ENCODE measurements around the gene RORB.

The RORB gene

DNA sequence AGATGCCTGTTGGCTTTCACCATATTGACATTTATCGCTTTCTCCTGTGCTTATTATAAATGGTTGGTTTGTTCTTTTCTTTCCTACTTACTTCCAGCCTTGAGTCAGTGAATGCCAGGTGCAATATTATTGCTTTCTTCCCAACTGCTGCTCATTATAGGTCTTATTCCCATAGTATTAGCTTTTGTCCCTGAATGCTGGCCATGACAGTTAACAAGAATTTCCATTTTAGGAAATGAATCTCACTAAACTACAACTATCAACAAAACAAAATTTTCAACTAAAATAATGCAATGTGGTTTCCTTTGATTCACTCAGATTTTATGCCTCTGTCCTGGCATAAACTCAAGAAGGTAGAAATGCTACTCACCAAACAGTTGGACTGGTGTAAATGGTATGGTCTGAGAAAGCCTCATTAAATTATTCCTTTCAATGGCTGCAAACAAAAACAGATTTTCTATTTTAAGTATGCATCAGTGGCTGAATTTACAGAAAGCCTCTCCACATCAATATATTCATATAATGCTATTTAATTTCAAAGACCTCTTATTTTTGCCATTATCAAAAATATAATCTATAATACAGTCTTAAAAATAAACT is 245.2 kb downstream of the RORB start:
- DNase-seq (ENCODE audit: insufficient read length, low spot score) (no peak), FAIRE-seq (peak; percentile 11)
- TF ChIP-seq, protein P1, sequence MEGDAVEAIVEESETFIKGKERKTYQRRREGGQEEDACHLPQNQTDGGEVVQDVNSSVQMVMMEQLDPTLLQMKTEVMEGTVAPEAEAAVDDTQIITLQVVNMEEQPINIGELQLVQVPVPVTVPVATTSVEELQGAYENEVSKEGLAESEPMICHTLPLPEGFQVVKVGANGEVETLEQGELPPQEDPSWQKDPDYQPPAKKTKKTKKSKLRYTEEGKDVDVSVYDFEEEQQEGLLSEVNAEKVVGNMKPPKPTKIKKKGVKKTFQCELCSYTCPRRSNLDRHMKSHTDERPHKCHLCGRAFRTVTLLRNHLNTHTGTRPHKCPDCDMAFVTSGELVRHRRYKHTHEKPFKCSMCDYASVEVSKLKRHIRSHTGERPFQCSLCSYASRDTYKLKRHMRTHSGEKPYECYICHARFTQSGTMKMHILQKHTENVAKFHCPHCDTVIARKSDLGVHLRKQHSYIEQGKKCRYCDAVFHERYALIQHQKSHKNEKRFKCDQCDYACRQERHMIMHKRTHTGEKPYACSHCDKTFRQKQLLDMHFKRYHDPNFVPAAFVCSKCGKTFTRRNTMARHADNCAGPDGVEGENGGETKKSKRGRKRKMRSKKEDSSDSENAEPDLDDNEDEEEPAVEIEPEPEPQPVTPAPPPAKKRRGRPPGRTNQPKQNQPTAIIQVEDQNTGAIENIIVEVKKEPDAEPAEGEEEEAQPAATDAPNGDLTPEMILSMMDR (IDR thresholded peaks at IDR 0.05; ENCODE audit: insufficient read depth, missing control alignments) = no peak

Measured in D721Med (cell line).